ENCODE results near the gene AKAP17A. TPM values are rescaled to one million over a fixed set of nuclear protein-coding genes. Genes with fewer than 3 reads are reported as not detected.

AKAP17A gene
- total and polyA plus RNA-seq, 2 of the 8 experiments (the other 6 are each of a cell fraction or from before 2014, with no cell fraction given), result 14.0 to 41.2 TPM

DNA sequence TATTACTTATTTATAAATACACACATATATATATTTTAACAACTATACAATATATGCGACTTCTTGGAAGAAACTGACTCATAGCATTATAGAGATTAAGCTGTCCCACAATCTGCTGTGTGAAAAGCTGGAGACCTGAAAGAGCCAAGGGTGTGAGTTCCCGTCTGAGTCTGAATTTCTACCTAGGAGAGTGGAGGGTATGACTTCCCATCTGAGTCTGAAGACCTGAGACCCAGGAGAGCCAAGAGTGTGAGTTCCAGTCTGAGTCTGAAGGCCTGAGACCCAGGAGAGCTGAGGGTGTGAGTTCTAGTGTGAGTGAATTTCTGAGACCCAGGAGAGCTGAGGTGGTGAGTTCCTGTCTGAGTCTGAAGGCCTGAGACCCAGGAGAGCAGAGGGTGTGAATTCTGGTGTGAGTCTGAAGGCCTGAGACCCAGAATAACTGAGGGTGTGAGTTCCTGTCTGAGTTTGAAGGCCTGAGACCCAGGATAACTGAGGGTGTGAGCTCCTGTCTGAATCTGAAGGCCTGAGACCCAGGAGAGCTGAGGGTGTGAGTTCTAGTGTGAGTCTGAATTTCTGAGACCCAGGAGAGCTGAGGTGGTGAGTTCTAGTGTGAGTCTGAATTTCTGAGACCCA lies 45.5 kb upstream of the AKAP17A start (continued):
- TF ChIP-seq CBX8 (IDR thresholded peaks at IDR 0.05; ENCODE audit: borderline replicate concordance, low read depth, low read length) (no peak), MAFK (IDR thresholded peaks at IDR 0.05; ENCODE audit: low read depth, low read length) (no peak), EZH2 (IDR thresholded peaks at IDR 0.05; ENCODE audit: low read depth, low read length, severe bottlenecking) (no peak), SIN3A (conservative IDR thresholded peaks at IDR 0.05 in 1 of 2, IDR thresholded peaks at IDR 0.05 in 1 of 2; ENCODE audit: low read depth in 1 of 2, low read length in 2 of 2) (no peak)
- TF ChIP-seq, protein P1, sequence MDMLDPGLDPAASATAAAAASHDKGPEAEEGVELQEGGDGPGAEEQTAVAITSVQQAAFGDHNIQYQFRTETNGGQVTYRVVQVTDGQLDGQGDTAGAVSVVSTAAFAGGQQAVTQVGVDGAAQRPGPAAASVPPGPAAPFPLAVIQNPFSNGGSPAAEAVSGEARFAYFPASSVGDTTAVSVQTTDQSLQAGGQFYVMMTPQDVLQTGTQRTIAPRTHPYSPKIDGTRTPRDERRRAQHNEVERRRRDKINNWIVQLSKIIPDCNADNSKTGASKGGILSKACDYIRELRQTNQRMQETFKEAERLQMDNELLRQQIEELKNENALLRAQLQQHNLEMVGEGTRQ (IDR thresholded peaks at IDR 0.05; ENCODE audit: low read length), result no peak

Measured in H1 (cell line).